ENCODE results near the gene CDKN1C.

Gene CDKN1C

GRCh38 chr11:2853997-2854560, 31.5 kb downstream of the CDKN1C start:
- TF ChIP-seq GATA1 (IDR thresholded peaks at IDR 0.05; ENCODE audit: low read depth, low read length) (no peak), POLR2A (IDR thresholded peaks at IDR 0.05; ENCODE audit: low read length) (no peak)
- no peak for DNase-seq

GRCh38 chr11:2853401-2853800, 32.2 kb downstream of the CDKN1C start:
- DNase-seq = no peak
- TF ChIP-seq GATA1 (IDR thresholded peaks at IDR 0.05; ENCODE audit: low read depth, low read length) = no peak
- no peak for TF ChIP-seq POLR2A (IDR thresholded peaks at IDR 0.05; ENCODE audit: low read length)

- TF ChIP-seq GATA1 (IDR thresholded peaks at IDR 0.05; ENCODE audit: low read depth, low read length) (no peak), POLR2A (IDR thresholded peaks at IDR 0.05; ENCODE audit: low read length) (no peak)
- no peak for DNase-seq
Observed at GRCh38 chr11:2849994-2850770, 35.4 kb downstream of the CDKN1C start.

- DNase-seq = no peak
- TF ChIP-seq GATA1 (IDR thresholded peaks at IDR 0.05; ENCODE audit: low read depth, low read length) (no peak), POLR2A (IDR thresholded peaks at IDR 0.05; ENCODE audit: low read length) (no peak)
Observed at GRCh38 chr11:2848497-2848896, 37.1 kb downstream of the CDKN1C start.

GRCh38 chr11:2847561-2847960, 38.0 kb downstream of the CDKN1C start:
- DNase-seq = no peak
- TF ChIP-seq POLR2A (IDR thresholded peaks at IDR 0.05; ENCODE audit: low read length) (no peak), GATA1 (IDR thresholded peaks at IDR 0.05; ENCODE audit: low read depth, low read length) (no peak)

- no peak for DNase-seq
- no peak for TF ChIP-seq POLR2A (IDR thresholded peaks at IDR 0.05; ENCODE audit: low read length)
- TF ChIP-seq GATA1 (IDR thresholded peaks at IDR 0.05; ENCODE audit: low read depth, low read length) = no peak
Observed at GRCh38 chr11:2846470-2846869, 39.1 kb downstream of the CDKN1C start.

- no peak for TF ChIP-seq GATA1 (IDR thresholded peaks at IDR 0.05; ENCODE audit: low read depth, low read length)
- TF ChIP-seq POLR2A (IDR thresholded peaks at IDR 0.05; ENCODE audit: low read length) = no peak
- DNase-seq = no peak
Observed at GRCh38 chr11:2846056-2846455, 39.5 kb downstream of the CDKN1C start.

GRCh38 chr11:2844996-2845395, 40.6 kb downstream of the CDKN1C start:
- TF ChIP-seq GATA1 (IDR thresholded peaks at IDR 0.05; ENCODE audit: low read depth, low read length) = no peak
- no peak for TF ChIP-seq POLR2A (IDR thresholded peaks at IDR 0.05; ENCODE audit: low read length)
- DNase-seq = no peak

GRCh38 chr11:2844116-2844842, 41.3 kb downstream of the CDKN1C start:
- no peak for DNase-seq
- TF ChIP-seq POLR2A (IDR thresholded peaks at IDR 0.05; ENCODE audit: low read length) = no peak
- no peak for TF ChIP-seq GATA1 (IDR thresholded peaks at IDR 0.05; ENCODE audit: low read depth, low read length)

- TF ChIP-seq GATA1 (IDR thresholded peaks at IDR 0.05; ENCODE audit: low read depth, low read length) (no peak), POLR2A (IDR thresholded peaks at IDR 0.05; ENCODE audit: low read length) (no peak)
- DNase-seq = no peak
Observed at GRCh38 chr11:2843551-2843950, 42.0 kb downstream of the CDKN1C start.

GRCh38 chr11:2842876-2843275, 42.7 kb downstream of the CDKN1C start:
- no peak for TF ChIP-seq POLR2A (IDR thresholded peaks at IDR 0.05; ENCODE audit: low read length)
- no peak for TF ChIP-seq GATA1 (IDR thresholded peaks at IDR 0.05; ENCODE audit: low read depth, low read length)
- no peak for DNase-seq

GRCh38 chr11:2841411-2842190, 44.0 kb downstream of the CDKN1C start:
- no peak for TF ChIP-seq GATA1 (IDR thresholded peaks at IDR 0.05; ENCODE audit: low read depth, low read length)
- no peak for TF ChIP-seq POLR2A (IDR thresholded peaks at IDR 0.05; ENCODE audit: low read length)
- DNase-seq = no peak

GRCh38 chr11:2839395-2839943, 46.1 kb downstream of the CDKN1C start:
- no peak for TF ChIP-seq GATA1 (IDR thresholded peaks at IDR 0.05; ENCODE audit: low read depth, low read length)
- no peak for TF ChIP-seq POLR2A (IDR thresholded peaks at IDR 0.05; ENCODE audit: low read length)

More at GRCh38 chr11:2839395-2839943, 46.1 kb downstream of the CDKN1C start:
- no peak for DNase-seq
